Caki2 (cell line): ENCODE results near the gene CDCA3. TPM values are rescaled to one million over a fixed set of nuclear protein-coding genes. Genes with fewer than 3 reads are reported as not detected.

Experiments
- DNase-seq: peaks from one replicate; pipeline ENCODE4 v3.0.0-alpha.2; 2015; ENCODE audit warnings: low read depth
- in situ Hi-C: cut with HindIII; loops from 2 replicates; pipeline ENCODE4 v1.10.0; 2016; ENCODE audit warnings: low sequenced_read_pairs, low pct_unique_long_range_greater_than_20kb, mixed read lengths
- total RNA-seq: library from RNA; depleted of rRNA; stranded (reverse); fragments of >200 nt; shearing (Covaris generic); gene quantifications from 2 replicates; pipeline ENCODE4 v1.2.3, GENCODE V29; 2014; ENCODE audit warnings: low replicate concordance

The CDCA3 gene
- total RNA-seq, 1 experiment from 2014 or later, result 216 TPM

GRCh38 chr12:6826125-6826733 is 24.9 kb downstream of the CDCA3 start:
- in situ Hi-C loops, result no loop called here
- DNase-seq, result no peak

GRCh38 chr12:6825398-6826124 is 25.5 kb downstream of the CDCA3 start:
- in situ Hi-C loops, result no loop called here
- peak; percentile 85 for DNase-seq

- in situ Hi-C loops, result no loop called here
Observed at GRCh38 chr12:6824901-6825381, 26.1 kb downstream of the CDCA3 start.

GRCh38 chr12:6824085-6824775 is 26.9 kb downstream of the CDCA3 start:
- DNase-seq, result no peak
- in situ Hi-C loops, result no loop called here

More at GRCh38 chr12:6824901-6825381, 26.1 kb downstream of the CDCA3 start:
- no peak for DNase-seq

GRCh38 chr12:6823182-6824084 is 27.7 kb downstream of the CDCA3 start:
- in situ Hi-C loops, result no loop called here
- no peak for DNase-seq

- in situ Hi-C loops, result no loop called here
- DNase-seq, result no peak
Observed at GRCh38 chr12:6822426-6823135, 28.5 kb downstream of the CDCA3 start.

GRCh38 chr12:6821591-6822425 is 29.3 kb downstream of the CDCA3 start, which contains the start of gene GPR162:
Gene GPR162 (plus strand): TSS chr12:6821821. CDS start chr12:6823899, 2,078 bp downstream.
- in situ Hi-C loops, result no loop called here
- DNase-seq, result no peak

- DNase-seq, result no peak
- in situ Hi-C loops, result no loop called here
Observed at GRCh38 chr12:6820166-6820565, 30.9 kb downstream of the CDCA3 start.

- no peak for DNase-seq
- in situ Hi-C loops, result no loop called here
Observed at GRCh38 chr12:6819106-6820030, 31.7 kb downstream of the CDCA3 start.

GRCh38 chr12:6818645-6819044 is 32.4 kb downstream of the CDCA3 start:
- in situ Hi-C loops, result no loop called here
- no peak for DNase-seq

GRCh38 chr12:6818222-6818621 is 32.9 kb downstream of the CDCA3 start:
- in situ Hi-C loops, result no loop called here
- no peak for DNase-seq

GRCh38 chr12:6817662-6818157 is 33.4 kb downstream of the CDCA3 start:
- in situ Hi-C loops, result no loop called here
- DNase-seq, result no peak

GRCh38 chr12:6817098-6817497 is 34.0 kb downstream of the CDCA3 start:
- in situ Hi-C loops, result no loop called here
- no peak for DNase-seq

- DNase-seq, result no peak
- in situ Hi-C loops, result no loop called here
Observed at GRCh38 chr12:6816598-6816997, 34.5 kb downstream of the CDCA3 start.

- DNase-seq, result no peak
- in situ Hi-C loops, result no loop called here
Observed at GRCh38 chr12:6813363-6813762, 37.7 kb downstream of the CDCA3 start.

GRCh38 chr12:6810758-6811157 is 40.3 kb downstream of the CDCA3 start:
- in situ Hi-C loops, result no loop called here

More at GRCh38 chr12:6810758-6811157, 40.3 kb downstream of the CDCA3 start:
- DNase-seq, result no peak
